Measurements from ENCODE around the gene ABHD1. TPM values are rescaled to one million over a fixed set of nuclear protein-coding genes. Genes with fewer than 3 reads are reported as not detected.

Gene ABHD1
- 0.16 TPM in 1 of 2 replicates, not detected in the other for total RNA-seq

DNA sequence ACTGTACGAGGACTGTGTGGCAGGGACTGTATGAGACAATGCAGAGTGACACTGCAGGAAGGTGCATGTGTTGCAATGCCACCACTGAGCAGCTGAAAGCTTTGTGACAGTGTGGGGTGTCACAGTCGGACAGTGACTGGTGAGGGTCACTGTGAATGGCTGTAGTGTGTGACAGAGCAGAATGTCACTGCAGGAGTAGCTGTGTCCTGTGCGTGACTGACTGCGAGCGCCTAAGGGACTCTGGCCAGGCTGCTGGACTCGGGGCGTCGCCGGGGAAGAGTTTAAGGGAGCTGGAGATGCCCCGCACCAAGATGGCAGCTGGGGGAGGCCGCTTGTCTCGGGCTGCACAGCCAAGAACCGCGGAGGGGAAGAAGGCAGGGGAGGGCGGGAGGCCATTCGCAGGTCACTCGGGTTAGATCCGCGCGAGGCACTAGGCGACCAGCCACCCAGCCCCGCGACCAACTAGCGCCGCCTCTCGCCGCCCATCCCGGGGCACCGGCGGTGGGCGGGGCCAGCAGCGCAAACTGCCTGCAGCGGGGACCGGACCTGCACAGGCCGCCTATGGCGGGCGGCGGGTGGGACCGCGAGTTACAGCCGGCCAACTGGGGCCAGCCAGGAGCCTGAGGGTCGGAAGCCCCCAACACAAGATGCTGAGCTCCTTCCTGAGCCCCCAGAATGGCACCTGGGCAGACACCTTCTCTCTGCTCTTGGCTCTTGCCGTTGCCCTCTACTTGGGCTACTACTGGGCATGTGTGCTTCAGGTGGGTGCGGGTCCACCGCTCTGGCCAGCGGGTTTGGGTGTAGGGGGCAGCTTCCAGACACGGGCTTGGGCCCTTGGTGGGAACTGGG, at the start of gene ABHD1:
Gene ABHD1, plus strand, starts transcription at position 514 of the 849 bp plus-strand sequence. Its CDS starts 134 bp downstream, at position 648.

DNA sequence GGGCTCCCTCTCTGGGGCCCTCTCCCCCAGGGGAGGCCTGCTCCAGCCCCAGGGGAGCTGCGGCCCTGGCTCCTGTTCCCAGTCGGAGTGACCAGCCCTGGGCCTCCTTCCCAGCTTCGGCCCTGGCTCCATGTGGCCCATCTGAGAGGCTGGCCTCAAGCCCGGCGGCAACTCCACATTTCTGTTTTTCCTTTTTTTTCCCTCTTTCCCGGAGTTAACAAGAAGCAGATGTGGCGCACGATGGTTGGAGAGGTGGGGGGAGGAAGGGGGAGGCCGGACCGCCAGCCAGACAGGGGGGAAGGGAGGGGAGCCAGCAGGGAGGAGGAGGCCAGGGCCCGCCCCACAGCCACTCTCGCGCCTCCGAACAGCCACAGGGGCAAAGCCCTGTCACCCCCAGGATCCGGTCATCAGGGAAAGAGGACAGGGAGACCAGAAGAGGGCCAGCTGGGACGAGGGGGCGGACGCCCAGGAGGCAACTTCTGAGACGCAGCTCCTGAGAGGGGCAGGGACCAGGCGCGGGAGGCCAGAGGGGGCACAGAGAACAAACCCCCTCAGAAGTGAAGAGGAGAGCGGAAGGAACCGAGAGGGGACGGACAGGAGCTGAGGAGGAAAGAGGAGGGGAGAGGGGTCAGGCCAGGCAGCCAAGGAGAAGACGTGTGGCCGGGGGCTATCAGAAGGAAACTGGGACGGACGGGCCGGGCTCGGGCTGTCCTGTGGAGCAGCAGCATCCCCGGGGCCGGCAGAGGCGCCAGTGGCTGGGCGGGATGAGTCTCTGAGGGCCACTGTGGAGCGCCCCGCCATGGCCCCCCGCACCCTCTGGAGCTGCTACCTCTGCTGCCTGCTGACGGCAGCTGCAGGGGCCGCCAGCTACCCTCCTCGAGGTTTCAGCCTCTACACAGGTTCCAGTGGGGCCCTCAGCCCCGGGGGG, 45.1 kb upstream of the ABHD1 start, which contains the start of gene EMILIN1:
Gene EMILIN1, plus strand, starts transcription at position 349 of the 928 bp plus-strand sequence. Its CDS starts 451 bp downstream, at position 800.

DNA sequence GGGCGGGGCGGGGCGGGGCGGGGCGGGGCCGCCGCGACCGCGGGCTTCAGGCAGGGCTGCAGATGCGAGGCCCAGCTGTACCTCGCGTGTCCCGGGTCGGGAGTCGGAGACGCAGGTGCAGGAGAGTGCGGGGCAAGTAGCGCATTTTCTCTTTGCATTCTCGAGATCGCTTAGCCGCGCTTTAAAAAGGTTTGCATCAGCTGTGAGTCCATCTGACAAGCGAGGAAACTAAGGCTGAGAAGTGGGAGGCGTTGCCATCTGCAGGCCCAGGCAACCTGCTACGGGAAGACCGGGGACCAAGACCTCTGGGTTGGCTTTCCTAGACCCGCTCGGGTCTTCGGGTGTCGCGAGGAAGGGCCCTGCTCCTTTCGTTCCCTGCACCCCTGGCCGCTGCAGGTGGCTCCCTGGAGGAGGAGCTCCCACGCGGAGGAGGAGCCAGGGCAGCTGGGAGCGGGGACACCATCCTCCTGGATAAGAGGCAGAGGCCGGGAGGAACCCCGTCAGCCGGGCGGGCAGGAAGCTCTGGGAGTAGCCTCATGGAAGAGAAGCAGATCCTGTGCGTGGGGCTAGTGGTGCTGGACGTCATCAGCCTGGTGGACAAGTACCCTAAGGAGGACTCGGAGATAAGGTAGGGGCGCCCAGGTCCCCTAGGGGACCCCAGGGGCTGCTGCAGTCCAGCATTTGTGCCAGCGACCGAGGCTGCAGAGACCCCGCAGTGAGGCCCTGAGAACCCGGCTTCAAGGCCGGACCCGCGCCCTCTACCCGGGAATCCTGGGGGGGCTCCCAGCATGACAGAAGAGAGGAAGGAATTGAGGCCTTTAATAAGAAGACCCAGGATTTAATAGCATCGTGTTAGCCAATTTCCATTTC, 36.7 kb upstream of the ABHD1 start, which contains the start of gene KHK:
Gene KHK, plus strand, starts transcription at position 49 of the 870 bp plus-strand sequence. Its CDS starts 488 bp downstream, at position 537.

DNA sequence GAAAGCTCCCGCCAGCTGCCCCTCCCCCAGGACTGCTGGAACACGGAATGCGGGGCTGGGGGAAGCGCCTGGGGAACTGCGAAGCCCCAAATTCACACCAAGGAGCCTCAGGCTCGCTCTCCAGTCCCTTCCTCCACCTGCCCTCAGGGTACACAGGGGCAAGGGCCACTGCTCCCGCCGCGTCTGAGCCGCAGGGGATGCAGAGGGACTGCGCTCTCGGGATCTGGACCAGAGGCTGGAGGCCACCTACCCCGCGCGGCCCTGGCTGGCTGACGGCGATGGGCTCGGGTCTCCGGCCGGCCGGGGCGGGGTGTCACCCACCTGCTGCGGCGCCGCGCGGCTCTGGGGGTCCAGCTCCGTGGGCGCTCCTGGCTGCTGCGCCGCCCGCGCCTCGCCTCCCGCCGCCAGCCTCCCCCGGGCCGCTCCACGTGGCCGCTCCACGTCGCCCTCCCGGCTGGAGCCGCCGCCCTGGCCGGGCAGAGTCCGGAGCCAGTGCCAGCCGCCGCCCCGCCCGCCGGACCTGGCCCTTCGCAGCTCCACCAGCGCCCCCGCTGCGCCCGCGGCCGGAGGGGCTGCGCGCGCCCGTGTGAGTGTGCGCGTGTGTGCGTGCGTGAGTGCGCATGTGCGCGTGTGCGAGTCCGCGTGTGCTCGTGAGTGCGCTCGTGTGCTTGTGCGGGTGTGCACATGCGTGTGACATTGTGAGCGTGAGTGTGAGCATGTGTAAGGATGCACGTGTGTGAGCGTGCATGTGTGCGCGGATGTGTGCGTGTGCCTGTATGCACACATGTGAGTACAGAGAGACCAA, 4.9 kb upstream of the ABHD1 start, which contains the start of gene CGREF1:
Gene CGREF1, minus strand, starts transcription at position 604 of the 805 bp plus-strand sequence. CDS start 14,762 bp downstream, outside the sequence.

DNA sequence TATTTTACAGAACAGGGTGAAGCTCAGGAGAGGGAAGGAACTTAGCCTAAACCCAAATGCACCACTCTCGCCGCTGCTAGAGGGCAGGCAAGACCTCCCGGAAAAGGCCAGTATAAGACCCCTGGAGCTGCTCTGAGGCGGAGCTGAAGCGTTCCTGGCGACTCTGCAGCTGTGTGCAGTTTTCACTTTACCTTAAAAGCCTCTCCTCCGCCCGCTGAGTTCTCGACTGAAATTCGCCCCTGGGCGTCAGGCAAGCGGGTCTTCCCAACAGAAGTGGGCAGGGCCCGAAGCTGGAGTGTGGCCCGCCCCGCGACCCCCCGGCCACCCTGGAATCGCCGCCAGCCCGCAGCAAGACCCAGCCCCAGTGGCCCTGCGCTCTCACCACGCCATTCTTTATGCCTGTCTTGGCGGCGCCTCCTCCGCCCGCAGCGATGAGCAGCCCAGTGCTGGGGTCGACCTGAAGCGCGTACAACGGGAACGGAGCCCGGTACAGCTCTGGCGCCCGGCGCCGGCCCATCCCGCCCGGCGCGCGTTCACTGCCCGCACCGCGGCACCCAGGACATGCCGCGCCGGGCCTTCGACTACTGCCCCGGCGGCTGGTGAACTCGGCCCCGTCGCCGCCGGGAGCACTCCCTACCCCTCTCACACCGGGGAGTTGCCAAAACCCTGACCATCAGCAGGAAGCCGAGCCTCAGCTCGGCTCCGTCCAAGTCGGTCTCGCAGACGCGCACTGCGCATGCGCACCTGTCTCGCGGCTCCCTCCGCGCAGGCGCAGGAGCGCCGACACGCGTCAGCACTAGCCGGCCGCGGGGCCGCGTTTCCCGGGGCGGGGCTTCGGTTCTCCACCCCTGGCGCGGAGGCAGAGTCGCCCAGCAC, 10.5 kb downstream of the ABHD1 start, which contains the start of gene PREB:
Gene PREB, minus strand, starts transcription at position 732 of the 876 bp plus-strand sequence. Its CDS starts 215 bp downstream, at position 517.

DNA sequence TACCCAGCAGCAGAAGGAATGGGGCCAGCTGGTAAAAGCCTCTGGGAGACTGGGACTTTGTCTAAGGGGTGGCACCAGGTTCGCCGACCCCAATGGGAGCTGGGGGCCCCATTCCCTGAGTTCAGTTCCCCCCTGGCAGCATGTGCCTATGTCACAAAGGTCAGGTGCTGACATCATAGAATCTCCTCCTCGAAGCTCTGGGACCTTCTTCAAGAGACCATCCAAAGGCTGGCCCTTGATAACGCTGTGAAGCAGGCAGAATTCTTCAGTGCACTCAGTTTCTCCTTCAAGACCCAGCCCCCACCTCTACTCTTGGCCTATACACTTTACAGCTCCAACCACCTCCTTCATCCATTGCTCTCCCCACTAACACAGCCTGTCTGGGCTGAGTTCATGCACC, 15.7 kb downstream of the ABHD1 start, which contains the start of gene PRR30:
Gene PRR30, minus strand, starts transcription at position 101 of the 400 bp plus-strand sequence. CDS start 1,081 bp downstream, outside the sequence.

DNA sequence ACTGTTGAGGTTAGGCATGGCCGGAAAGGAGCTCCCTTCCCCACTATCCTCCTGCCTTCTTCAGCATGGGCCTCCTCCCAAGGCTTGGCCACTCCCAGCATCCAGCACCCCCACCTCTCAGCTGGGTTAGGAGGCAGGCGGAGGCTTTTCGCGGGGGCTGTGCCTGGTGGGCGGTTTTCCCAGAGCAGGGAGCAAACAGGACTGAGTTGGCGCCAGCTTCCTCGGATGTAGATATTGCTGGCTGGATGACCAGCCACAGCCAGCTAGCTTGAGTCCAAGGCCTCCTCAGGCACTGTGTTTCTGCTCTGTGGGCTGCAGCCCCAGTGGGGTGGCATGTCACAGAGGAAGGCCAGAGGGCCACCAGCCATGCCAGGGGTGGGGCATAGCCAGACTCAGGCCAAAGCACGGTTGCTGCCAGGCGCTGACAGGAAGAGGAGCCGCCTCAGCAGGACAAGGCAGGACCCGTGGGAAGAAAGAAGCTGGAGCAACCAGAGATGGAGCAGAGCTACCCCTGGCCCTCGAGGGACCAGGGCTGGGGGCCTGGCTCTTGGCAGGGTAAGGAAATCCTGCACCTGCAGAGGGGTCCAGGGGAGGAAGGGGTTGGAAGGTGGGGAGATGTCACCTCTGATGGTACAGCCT, 25.3 kb downstream of the ABHD1 start, which contains the start of gene TCF23:
Gene TCF23, plus strand, starts transcription at position 204 of the 639 bp plus-strand sequence. Its CDS starts 130 bp downstream, at position 334.

Other genes with a start within 250 kb of the ABHD1 start
- gene MAPRE3, start 153.2 kb upstream of the ABHD1 start, total RNA-seq, result 3.5 and 5.4 TPM in 2 replicates
- gene TMEM214, start 90.8 kb upstream of the ABHD1 start, total RNA-seq, result 22.2 and 27.6 TPM in 2 replicates
- 18.1 and 20.3 TPM in 2 replicates for gene AGBL5, start 72.1 kb upstream of the ABHD1 start, total RNA-seq
- gene OST4, start 52.2 kb upstream of the ABHD1 start, total RNA-seq, result 622 and 1,171 TPM in 2 replicates
- gene EMILIN1, start 45.2 kb upstream of the ABHD1 start, total RNA-seq, result 257 and 364 TPM in 2 replicates
- gene KHK, start 37.0 kb upstream of the ABHD1 start, total RNA-seq, result 0.32 and 1.3 TPM in 2 replicates
- 0.69 and 0.79 TPM in 2 replicates for gene CGREF1, start 4.7 kb upstream of the ABHD1 start, total RNA-seq
- gene PREB, start 10.8 kb downstream of the ABHD1 start, total RNA-seq, result 40.7 TPM in 2 replicates
- not detected in 2 replicates for gene PRR30, start 15.6 kb downstream of the ABHD1 start, total RNA-seq
- gene TCF23, start 25.2 kb downstream of the ABHD1 start, total RNA-seq, result not detected in 2 replicates
- gene ATRAID, start 88.2 kb downstream of the ABHD1 start, total RNA-seq, result 241 and 261 TPM in 2 replicates
- 6.6 and 9.1 TPM in 2 replicates for gene SLC5A6, start 88.5 kb downstream of the ABHD1 start, total RNA-seq
- gene CAD, start 93.6 kb downstream of the ABHD1 start, total RNA-seq, result 21.9 and 22.9 TPM in 2 replicates
- not detected in 2 replicates for gene SLC30A3, start 139.2 kb downstream of the ABHD1 start, total RNA-seq
- not detected in 2 replicates for gene DNAJC5G, start 151.6 kb downstream of the ABHD1 start, total RNA-seq
- gene TRIM54, start 158.6 kb downstream of the ABHD1 start, total RNA-seq, result 0.09 TPM in 1 of 2 replicates, not detected in the other
- 0.16 and 0.26 TPM in 2 replicates for gene UCN, start 184.6 kb downstream of the ABHD1 start, total RNA-seq
- 73.6 and 79.1 TPM in 2 replicates for gene MPV17, start 199.3 kb downstream of the ABHD1 start, total RNA-seq
- 13.7 and 23.5 TPM in 2 replicates for gene GTF3C2, start 232.9 kb downstream of the ABHD1 start, total RNA-seq
- gene EIF2B4, start 246.5 kb downstream of the ABHD1 start, total RNA-seq, result 29.3 and 31.5 TPM in 2 replicates
- 121 and 127 TPM in 2 replicates for gene SNX17, start 246.8 kb downstream of the ABHD1 start, total RNA-seq